Stimulated activated CD4-positive, alpha-beta T cell treated with anti-CD3 and anti-CD28 coated beads, Interleukin-1b, Interleukin-23, amount 100 ng/mL, for 24 hours (primary cell): ENCODE data around the gene ATP6V0E1.
"Not testable (repeated sequence)": the region's sequence is repeated elsewhere in the genome, so short reads cannot be mapped to it uniquely, and the experiment has no call there.

Experiments
- DNase-seq, 4 experiments: peaks; one replicate each; pipeline ENCODE4 v3.0.0-alpha.2; 2020; ENCODE audit warnings: low read depth in 4 of 4, low spot score in 1 of 4

ATP6V0E1 gene

GRCh38 chr5:173069671-173070070 lies 86.1 kb downstream of the ATP6V0E1 start:
- no peak for DNase-seq

- no peak for DNase-seq
These were observed 91.7 kb downstream of the ATP6V0E1 start for GRCh38 chr5:173075137-173075843.

GRCh38 chr5:173075970-173076369 lies 92.4 kb downstream of the ATP6V0E1 start:
- DNase-seq, result no peak

DNA sequence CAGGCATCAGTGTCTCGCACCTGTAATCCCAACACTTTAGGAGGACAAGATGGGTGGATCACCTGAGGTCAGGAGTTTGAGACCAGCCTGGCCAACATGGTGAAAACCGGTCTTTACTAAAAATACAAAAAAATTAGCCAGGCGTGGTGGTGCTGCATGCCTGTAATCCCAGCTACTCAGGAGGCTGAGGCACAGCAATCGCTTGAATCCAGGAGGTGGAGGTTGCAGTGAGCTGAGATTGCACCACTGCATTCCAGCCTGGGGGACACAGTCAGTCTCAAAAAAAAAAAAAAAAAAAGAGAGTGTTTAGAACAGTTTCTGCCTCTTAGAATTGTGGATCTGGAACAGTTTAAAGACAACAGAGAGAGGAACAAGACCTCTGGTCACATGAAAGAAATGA lies 92.9 kb downstream of the ATP6V0E1 start:
- DNase-seq, result not testable (repeated sequence)

DNA sequence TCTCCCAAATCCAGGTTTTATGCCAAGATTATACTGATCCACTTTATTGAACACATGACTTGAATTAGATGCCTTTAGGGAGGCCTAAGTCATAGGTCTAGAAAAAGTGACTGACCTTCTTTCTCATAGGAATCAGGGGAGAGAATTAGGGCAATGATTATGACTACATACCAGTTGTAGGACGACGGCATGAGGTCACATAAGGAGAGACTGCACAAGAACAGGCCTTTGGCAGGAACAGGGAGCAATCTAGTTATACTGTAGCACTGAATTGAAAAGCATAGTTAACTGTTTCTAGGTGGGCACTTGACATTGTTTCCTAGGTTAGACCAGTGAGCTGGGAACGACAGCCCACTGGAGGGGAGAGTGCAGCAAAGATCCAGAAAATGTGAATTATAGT lies 95.3 kb downstream of the ATP6V0E1 start:
- no peak for DNase-seq
